K562 (cell line): Measurements from ENCODE around the gene GBX1.

ENCODE experiments used
- ARID3B ChIP-seq: fragments of 250-450 bp; sonication (Bioruptor Pico); IDR thresholded peaks from 2 replicates; pipeline ENCODE4 v1.4.0; 2020; ENCODE audit warnings: borderline replicate concordance
- CBFB ChIP-seq: sonication (generic); formaldehyde crosslinking; IDR thresholded peaks from 2 replicates; pipeline ENCODE4 v1.4.0; 2020; ENCODE audit warnings: mild to moderate bottlenecking, missing genetic modification reagents
- CEBPB ChIP-seq: fragments of 450-650 bp; IDR thresholded peaks from 2 replicates; pipeline ENCODE4 v1.6.1; 2016; ENCODE audit warnings: missing genetic modification characterization, missing compliant biosample characterization
- HCFC1 ChIP-seq: IDR thresholded peaks from 2 replicates; pipeline ENCODE4 v1.6.1; 2012; ENCODE audit warnings: low read depth, low read length, improper control_type of control experiment
- KDM1A ChIP-seq, 2 experiments: fragments of 450-650 bp; IDR thresholded peaks; 2 replicates each; pipeline ENCODE4 v1.6.1; 2016; ENCODE audit warnings: mild to moderate bottlenecking in 2 of 2
- KLF1 ChIP-seq: fragments of 450-650 bp; IDR thresholded peaks from 2 replicates; pipeline ENCODE4 v1.6.1; 2016; ENCODE audit warnings: missing genetic modification characterization, missing compliant biosample characterization
- NEUROD1 ChIP-seq: fragments of 150-350 bp; IDR thresholded peaks from 2 replicates; pipeline ENCODE4 v1.6.1; 2014; ENCODE audit warnings: borderline replicate concordance, low read length, low read depth; ENCODE audit not compliant: partially characterized antibody
- NR3C1 ChIP-seq: sonication (generic); formaldehyde crosslinking; IDR thresholded peaks from 2 replicates; pipeline ENCODE4 v1.8.1; 2022; ENCODE audit warnings: missing genetic modification reagents
- POLR2A ChIP-seq: fragments of 450-650 bp; conservative IDR thresholded peaks from 2 replicates; pipeline ENCODE4 v1.6.1; 2016
- RNF2 ChIP-seq: sonication (generic); IDR thresholded peaks from 2 replicates; pipeline ENCODE4 v1.6.1; 2016
- SIN3A ChIP-seq, 2 experiments: fragments of 150-350 bp in 1 of 2; IDR thresholded peaks; 2 replicates each; pipeline ENCODE4 v1.6.1; 2011 to 2016; ENCODE audit warnings: borderline replicate concordance in 2 of 2, low read depth in 2 of 2, low read length in 2 of 2, mild to moderate bottlenecking in 2 of 2, moderate library complexity in 2 of 2; ENCODE audit not compliant: control insufficient read depth in 1 of 2
- THAP7 ChIP-seq: fragments of 250-450 bp; sonication (Bioruptor Pico); IDR thresholded peaks from 2 replicates; pipeline ENCODE4 v1.5.0; 2021
- USF2 ChIP-seq: sonication (generic); formaldehyde crosslinking; IDR thresholded peaks from 2 replicates; pipeline ENCODE4 v1.5.0; 2020; ENCODE audit warnings: missing genetic modification reagents
- TF ChIP-seq, protein P1 (sequence below), 3 experiments: IDR thresholded peaks in 2 of 3; conservative IDR thresholded peaks in 1 of 3; 2 replicates each; pipeline ENCODE4 v1.5.1; 2011 to 2012; ENCODE audit warnings: low read length in 3 of 3, mild to moderate bottlenecking in 3 of 3, control low read depth in 2 of 3, improper control_type of control experiment in 1 of 3, inconsistent platforms in 1 of 3, low read depth in 1 of 3, mixed read lengths in 1 of 3, moderate library complexity in 1 of 3; ENCODE audit not compliant: insufficient read depth in 2 of 3

GRCh38 chr7:151141311-151141854, 26.1 kb downstream of the GBX1 start:
- TF ChIP-seq CEBPB (tag) (no peak), RNF2 (no peak), POLR2A (no peak), SIN3A (IDR thresholded peaks at IDR 0.05; ENCODE audit: borderline replicate concordance in 2 of 2, control insufficient read depth in 1 of 2, low read depth in 2 of 2, low read length in 2 of 2) (no peak), NEUROD1 (no peak), KLF1 (tag) (no peak), HCFC1 (no peak), CBFB (no peak), THAP7 (CRISPR knock-in tag) (no peak), USF2 (CRISPR knock-in tag) (no peak), KDM1A (IDR thresholded peaks at IDR 0.05) (no peak), NR3C1 (CRISPR knock-in tag) (no peak), ARID3B (CRISPR knock-in tag) (no peak)
- TF ChIP-seq, protein P1, sequence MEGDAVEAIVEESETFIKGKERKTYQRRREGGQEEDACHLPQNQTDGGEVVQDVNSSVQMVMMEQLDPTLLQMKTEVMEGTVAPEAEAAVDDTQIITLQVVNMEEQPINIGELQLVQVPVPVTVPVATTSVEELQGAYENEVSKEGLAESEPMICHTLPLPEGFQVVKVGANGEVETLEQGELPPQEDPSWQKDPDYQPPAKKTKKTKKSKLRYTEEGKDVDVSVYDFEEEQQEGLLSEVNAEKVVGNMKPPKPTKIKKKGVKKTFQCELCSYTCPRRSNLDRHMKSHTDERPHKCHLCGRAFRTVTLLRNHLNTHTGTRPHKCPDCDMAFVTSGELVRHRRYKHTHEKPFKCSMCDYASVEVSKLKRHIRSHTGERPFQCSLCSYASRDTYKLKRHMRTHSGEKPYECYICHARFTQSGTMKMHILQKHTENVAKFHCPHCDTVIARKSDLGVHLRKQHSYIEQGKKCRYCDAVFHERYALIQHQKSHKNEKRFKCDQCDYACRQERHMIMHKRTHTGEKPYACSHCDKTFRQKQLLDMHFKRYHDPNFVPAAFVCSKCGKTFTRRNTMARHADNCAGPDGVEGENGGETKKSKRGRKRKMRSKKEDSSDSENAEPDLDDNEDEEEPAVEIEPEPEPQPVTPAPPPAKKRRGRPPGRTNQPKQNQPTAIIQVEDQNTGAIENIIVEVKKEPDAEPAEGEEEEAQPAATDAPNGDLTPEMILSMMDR (IDR thresholded peaks at IDR 0.05 in 2 of 3, conservative IDR thresholded peaks at IDR 0.05 in 1 of 3; ENCODE audit: insufficient read depth in 2 of 3, low read depth in 1 of 3, low read length in 3 of 3): no peak
